Measurements from ENCODE around the gene PTPRN2. TPM values are rescaled to one million over a fixed set of nuclear protein-coding genes. Genes with fewer than 3 reads are reported as not detected.

Gene PTPRN2
- total RNA-seq, 4 donors from 2014 or later, result 14.9 to 34.3 (median 21.3) TPM

DNA sequence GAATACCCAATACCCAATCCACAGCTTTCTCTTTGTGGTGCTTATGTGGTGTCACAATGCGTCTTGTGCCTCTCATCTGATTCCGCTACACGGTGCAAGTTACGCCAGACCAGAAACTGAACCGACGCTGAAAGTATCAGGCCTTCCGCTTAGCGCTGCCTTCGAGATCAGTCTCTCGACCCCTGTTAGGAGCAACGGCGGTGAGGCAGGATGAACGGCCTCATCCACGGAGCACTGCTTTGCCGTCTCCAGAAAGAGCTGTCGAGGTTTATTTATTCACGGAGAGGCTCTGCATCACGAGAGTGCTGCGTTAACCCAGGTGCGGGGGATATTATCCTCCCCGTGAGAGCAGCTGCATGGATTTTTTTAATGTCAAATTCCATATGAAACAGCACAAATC lies 786.5 kb downstream of the PTPRN2 start:
- no peaks in the 10 kb centered on the region for H3K27me3 ChIP-seq
- no peak overlapping the region for H3K4me3 ChIP-seq
- no peak overlapping the region for H3K27ac ChIP-seq
- no peak for DNase-seq
- no peaks in the 10 kb centered on the region for H3K36me3 ChIP-seq
- TF ChIP-seq, protein P1, sequence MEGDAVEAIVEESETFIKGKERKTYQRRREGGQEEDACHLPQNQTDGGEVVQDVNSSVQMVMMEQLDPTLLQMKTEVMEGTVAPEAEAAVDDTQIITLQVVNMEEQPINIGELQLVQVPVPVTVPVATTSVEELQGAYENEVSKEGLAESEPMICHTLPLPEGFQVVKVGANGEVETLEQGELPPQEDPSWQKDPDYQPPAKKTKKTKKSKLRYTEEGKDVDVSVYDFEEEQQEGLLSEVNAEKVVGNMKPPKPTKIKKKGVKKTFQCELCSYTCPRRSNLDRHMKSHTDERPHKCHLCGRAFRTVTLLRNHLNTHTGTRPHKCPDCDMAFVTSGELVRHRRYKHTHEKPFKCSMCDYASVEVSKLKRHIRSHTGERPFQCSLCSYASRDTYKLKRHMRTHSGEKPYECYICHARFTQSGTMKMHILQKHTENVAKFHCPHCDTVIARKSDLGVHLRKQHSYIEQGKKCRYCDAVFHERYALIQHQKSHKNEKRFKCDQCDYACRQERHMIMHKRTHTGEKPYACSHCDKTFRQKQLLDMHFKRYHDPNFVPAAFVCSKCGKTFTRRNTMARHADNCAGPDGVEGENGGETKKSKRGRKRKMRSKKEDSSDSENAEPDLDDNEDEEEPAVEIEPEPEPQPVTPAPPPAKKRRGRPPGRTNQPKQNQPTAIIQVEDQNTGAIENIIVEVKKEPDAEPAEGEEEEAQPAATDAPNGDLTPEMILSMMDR (IDR thresholded peaks at IDR 0.05), result no peak
- TF ChIP-seq POLR2A (IDR thresholded peaks at IDR 0.05), result no peak
- H3K4me1 ChIP-seq, result no peaks in the 10 kb centered on the region
- H3K9me3 ChIP-seq, result no peaks in the 10 kb centered on the region

DNA sequence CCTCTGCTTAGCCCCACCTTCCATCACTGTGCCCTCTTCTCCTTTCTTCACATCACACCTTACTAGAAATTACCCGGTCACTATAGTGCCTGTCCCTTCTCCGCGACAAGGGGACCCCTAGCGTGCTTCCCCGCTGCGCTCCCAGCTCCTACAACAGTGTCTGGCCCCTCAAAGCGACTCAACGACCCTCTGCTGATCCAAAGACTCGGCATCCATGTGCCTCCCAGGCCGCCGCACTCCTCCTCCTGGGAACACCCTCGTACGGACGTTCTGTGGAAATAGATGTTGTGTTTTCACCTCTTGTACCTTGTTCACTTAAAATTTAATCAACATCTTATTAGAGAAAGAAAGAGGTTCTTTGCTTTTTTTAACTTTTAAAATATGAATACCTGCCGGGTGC lies 787.3 kb downstream of the PTPRN2 start:
- Histone ChIP-seq H3K36me3 (no peaks in the 10 kb centered on the region), H3K27me3 (no peaks in the 10 kb centered on the region), H3K4me3 (no peak overlapping the region), H3K4me1 (no peaks in the 10 kb centered on the region), H3K27ac (no peak overlapping the region), H3K9me3 (no peaks in the 10 kb centered on the region)
- DNase-seq, result no peak
- TF ChIP-seq, protein P1 (IDR thresholded peaks at IDR 0.05), result no peak
- TF ChIP-seq POLR2A (IDR thresholded peaks at IDR 0.05), result no peak

DNA sequence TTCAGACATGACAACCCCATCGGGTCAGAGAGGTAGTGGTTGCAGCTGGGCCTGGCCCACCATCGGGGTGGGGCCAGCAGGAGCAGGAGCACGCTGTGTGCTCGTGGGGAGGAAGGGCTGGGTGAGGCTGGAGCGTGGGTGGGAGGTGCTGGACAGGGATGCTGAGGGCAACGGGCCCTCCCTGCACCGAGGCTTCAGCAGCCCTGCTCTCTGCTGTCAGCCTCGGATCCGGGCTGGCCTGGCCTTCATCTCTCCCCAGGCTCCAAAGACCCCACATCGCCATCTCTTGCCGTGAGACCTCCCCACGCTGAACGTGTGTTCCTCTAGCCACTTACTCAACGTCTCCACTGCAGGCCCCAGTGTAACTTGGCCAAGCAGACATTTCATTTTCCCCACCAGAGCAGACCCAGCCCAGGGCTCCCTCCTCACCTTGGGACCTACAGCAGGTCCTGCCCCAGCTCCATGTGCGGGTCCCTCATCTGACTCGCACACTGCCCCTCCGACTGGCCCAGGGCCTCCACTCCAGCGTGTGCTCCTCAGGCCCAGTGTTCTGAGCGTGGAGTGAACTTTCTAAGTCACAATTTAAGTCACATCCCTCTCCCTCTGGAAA lies 788.4 kb downstream of the PTPRN2 start:
- no peaks in the 10 kb centered on the region for H3K36me3 ChIP-seq
- no peaks in the 10 kb centered on the region for H3K4me1 ChIP-seq
- H3K27me3 ChIP-seq, result no peaks in the 10 kb centered on the region
- H3K9me3 ChIP-seq, result no peaks in the 10 kb centered on the region
- H3K27ac ChIP-seq, result no peak overlapping the region
- no peak for DNase-seq
- TF ChIP-seq, protein P1 (IDR thresholded peaks at IDR 0.05), result no peak
- no peak for TF ChIP-seq POLR2A (IDR thresholded peaks at IDR 0.05)
- no peak overlapping the region for H3K4me3 ChIP-seq

DNA sequence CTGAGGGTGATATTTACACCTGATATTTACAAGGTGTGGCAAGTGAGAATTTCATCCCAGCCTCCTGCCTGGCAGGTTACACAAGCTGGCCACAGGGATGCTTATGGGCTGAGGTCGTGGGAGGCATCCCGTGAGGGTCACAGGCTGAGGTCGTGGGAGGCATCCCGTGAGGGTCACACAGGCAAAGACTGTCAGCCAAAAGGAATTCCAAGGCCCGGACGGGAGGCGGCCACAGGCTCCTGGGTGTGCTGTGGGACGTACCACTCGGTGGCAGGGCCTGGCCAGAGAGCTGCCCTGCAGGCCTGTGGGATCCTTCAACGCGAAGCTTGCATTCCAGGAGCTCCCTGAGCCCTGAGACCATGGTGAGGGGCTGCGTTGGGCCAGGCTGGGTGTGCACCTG lies 790.3 kb downstream of the PTPRN2 start:
- TF ChIP-seq POLR2A (IDR thresholded peaks at IDR 0.05), result no peak
- TF ChIP-seq, protein P1 (IDR thresholded peaks at IDR 0.05), result no peak
- Histone ChIP-seq H3K4me1 (no peaks in the 10 kb centered on the region), H3K4me3 (no peak overlapping the region), H3K27me3 (no peaks in the 10 kb centered on the region), H3K36me3 (no peaks in the 10 kb centered on the region), H3K27ac (no peak overlapping the region), H3K9me3 (no peaks in the 10 kb centered on the region)
- no peak for DNase-seq

DNA sequence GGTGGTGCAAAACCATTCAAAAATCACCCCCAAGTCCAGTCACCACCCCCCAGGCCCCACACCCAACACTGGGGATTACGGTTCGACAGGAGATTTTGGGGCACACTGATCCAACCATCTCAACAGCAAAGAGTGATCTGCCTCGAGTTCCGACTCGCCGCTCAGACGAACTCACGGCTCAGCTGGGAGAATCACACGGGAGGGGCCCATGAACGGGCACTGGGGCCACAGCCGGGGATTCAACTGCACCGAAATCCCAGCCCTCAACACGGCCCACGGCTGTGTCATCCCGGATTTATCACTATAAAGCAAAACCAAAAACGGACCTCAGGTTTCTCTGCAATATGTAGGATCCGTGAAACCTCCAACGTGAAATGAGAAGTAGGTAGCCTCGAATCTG lies 790.8 kb downstream of the PTPRN2 start:
- no peak for DNase-seq
- no peaks in the 10 kb centered on the region for H3K27me3 ChIP-seq
- no peak for TF ChIP-seq POLR2A (IDR thresholded peaks at IDR 0.05)
- TF ChIP-seq, protein P1 (IDR thresholded peaks at IDR 0.05), result no peak

DNA sequence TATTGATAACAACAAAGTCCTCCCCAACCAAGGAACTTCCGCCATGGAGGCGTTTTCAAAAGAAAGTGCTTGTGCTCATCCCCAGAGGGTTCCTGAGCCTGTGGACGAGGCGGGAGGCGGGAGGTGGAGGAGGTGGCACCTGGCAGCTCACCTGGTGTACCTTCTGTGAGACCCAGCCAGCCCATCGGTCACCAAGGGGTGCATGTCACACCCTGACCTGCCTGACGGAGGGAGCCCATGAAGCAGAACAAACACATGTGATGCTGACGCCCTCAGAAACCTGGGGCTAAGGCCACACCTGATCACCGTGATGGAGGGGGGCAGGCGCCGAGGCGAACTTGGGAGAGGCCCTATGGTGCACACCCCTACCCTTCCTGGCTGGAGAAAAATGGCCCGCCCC lies 792.0 kb downstream of the PTPRN2 start:
- H3K4me1 ChIP-seq, result no peaks in the 10 kb centered on the region
- no peak overlapping the region for H3K27ac ChIP-seq
- DNase-seq, result no peak
- H3K4me3 ChIP-seq, result no peak overlapping the region
- no peaks in the 10 kb centered on the region for H3K9me3 ChIP-seq
- no peaks in the 10 kb centered on the region for H3K27me3 ChIP-seq
- H3K36me3 ChIP-seq, result no peaks in the 10 kb centered on the region
- TF ChIP-seq, protein P1 (IDR thresholded peaks at IDR 0.05), result no peak
- TF ChIP-seq POLR2A (IDR thresholded peaks at IDR 0.05), result no peak

More for the DNA sequence above, 790.8 kb downstream of the PTPRN2 start:
- Histone ChIP-seq H3K4me1 (no peaks in the 10 kb centered on the region), H3K36me3 (no peaks in the 10 kb centered on the region), H3K27ac (no peak overlapping the region), H3K4me3 (no peak overlapping the region), H3K9me3 (no peaks in the 10 kb centered on the region)
